Suppressor macrophage treated with lipopolysaccharide for 1 hour (primary cell): Measurements from ENCODE around the gene SELENOK.
"Not testable (repeated sequence)": the region's sequence is repeated elsewhere in the genome, so short reads cannot be mapped to it uniquely, and the experiment has no call there.

ENCODE experiments used
- DNase-seq, 3 donors: peaks; one replicate each; pipeline ENCODE4 v3.0.0-alpha.2; 2020 to 2022

SELENOK gene

DNA sequence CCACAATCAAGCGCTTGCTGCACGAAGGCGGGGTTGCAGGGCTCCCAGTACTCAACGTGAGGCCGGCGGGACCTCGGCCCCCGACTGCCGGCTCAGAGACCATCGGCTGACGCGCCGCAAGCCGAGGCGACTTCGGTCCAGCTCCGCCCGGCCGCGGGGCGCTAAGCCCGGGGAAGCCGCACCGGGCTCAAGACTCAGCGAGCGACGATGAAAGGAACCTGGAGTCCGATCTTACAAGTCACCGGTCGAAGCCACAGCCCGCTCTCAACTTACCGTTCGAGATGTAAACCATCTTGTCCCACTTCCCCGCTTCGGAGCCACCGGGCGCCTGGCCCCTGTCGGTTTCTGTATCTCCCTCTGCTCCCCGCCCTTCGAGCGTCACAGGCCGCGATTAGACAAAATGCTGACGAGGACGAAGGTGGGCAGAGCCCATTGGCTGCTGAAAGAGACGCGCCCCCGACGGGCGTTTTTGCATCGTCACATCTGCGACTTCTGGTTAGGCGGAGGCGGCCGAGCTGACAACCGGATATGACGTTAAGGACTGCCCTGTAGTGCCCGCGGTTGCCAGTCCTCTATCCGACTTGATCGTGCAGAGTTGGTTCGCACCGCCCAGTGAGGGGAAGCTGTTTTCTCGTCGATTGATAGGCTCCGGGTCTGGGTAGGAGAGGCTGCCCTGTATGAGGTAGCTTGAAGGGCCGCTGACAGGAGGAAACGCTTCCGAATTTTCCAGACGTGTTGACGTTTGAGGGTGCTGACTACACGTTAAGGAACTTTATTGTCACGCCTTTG, at the start of gene SELENOK:
Gene SELENOK (minus strand): TSS at position 363 of the 789 bp plus-strand sequence.
- DNase-seq: peak; percentile 99 to 100 (median 100)

DNA sequence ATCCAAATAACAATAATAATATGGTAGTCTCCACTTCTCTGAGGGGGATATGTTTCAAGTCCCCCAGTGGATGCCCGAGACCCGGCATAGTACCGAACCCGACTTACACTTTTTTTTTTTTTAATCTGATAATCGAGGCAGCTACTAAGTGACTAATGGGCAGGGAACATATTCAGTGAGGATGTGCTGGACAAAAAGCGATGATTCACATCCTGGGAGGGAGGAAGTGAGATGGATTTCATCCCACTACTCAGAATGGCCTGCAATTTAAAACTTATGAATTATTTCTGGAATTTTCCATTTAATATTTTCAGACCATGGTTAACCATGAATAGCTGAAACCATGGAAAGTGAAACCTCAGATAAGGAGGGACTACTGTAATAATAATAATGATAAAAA, 49.5 kb upstream of the SELENOK start:
- DNase-seq: peak in 1 of 3 donors; percentile 3

GRCh38 chr3:53940623-53941022, 49.0 kb upstream of the SELENOK start:
- DNase-seq: no peak

DNA sequence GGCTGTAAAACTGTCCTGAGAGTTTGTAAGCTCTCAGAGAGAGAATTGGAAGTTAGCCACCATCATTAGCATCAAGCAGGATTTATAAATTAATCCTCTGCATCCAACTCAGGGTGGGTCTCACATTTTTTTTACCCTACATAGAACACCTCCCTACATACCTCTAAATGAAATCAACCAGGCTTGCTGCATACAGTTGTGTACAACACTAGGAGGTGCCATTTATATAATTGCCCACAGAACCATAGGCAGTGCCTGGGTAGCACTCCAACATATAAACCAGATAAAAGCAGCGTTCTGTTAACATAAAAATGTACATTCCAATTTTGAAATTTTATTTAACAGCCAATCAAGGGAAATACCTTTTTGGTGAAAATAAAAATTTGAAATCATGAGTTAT, 48.2 kb upstream of the SELENOK start:
- DNase-seq: no peak

DNA sequence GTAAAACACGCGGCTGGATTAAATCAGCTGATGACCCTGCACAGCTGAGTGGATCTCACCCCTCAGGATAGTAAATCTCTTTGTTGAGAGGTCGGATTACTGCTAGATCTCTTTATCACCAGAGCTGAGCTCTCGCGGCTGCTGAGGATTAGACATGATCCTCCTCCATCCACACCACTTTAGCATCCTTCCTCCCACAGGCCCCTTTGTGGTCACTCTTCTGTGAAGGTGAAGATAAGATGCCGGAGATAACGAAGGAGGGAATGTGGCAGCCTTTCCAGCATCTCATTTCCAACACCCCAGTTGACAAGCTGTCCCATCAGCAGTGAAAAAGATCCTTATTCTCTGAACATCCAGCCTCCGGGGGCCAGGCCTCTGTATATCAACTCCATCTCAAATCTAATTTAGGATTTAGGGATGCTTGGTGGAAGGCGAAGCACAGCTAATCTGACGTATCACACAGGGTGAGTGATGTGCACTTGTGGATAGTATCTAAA, 47.5 kb upstream of the SELENOK start:
- no peak for DNase-seq

DNA sequence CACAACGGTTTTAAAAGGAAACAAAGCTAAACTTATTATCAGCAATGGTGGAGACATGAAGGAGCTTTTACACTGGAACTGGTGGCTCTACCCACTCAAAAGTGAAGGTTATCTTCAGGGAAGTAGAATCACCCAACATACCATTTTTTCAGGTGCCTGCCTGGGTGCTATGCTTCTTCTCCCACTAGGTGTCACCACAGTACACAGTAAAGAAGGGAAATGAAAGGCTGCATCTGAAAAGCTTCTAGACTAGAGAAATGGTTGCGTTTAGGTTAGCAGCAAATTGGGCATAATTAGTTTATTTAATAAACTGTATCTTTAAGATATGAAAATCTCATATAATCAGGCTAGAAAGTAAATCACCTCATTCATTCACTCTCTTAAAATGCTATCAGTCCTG, 47.0 kb upstream of the SELENOK start:
- peak; percentile 45 to 59 (median 46) for DNase-seq

DNA sequence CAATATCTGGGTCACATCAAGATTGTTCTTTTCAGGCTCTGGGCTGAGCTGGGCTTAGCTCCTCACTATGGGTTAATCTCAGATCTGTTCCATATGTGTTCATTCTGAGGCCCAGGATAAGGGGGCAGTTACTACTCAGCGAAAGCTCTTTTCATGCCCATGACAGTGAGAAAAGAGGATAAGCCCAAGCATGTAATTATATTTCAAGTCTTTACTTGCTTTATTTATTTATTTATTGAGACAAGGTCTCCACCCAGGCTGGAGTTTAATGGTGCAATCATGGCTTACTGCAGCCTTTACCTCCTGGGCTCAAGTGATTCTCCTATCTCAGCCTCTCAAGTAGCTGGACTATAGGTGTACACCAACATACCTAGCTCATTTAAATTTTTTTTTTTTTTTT, 44.7 kb upstream of the SELENOK start:
- no peak for DNase-seq

GRCh38 chr3:53935283-53935901, 43.7 kb upstream of the SELENOK start:
- no peak for DNase-seq

DNA sequence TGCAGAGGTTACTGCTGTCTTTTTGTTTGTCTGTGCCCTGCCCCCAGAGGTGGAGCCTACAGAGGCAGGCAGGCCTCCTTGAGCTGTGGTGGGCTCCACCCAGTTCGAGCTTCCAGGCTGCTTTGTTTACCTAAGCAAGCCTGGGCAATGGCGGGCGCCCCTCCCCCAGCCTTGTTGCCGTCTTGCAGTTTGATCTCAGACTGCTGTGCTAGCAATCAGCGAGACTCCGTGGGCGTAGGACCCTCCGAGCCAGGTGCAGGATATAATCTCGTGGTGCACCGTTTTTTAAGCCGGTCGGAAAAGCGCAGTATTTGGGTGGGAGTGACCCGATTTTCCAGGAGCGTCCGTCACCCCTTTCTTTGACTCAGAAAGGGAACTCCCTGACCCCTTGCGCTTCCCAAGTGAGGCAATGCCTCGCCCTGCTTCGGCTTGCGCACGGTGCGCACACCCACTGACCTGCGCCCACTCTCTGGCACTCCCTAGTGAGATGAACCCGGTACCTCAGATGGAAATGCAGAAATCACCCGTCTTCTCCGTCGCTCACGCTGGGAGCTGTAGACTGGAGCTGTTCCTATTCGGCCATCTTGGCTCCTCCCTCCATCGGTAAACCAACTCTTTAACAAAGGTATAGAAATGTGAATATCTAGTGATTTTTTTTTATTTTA, 35.7 kb upstream of the SELENOK start:
- DNase-seq: not testable (repeated sequence)

- peak; percentile 32 to 46 (median 43) for DNase-seq
These were observed 29.6 kb upstream of the SELENOK start for GRCh38 chr3:53921296-53921695.

GRCh38 chr3:53919741-53920140, 28.1 kb upstream of the SELENOK start:
- no peak for DNase-seq

- no peak for DNase-seq
These were observed 21.7 kb upstream of the SELENOK start for GRCh38 chr3:53913401-53913800.

- no peak for DNase-seq
These were observed 11.1 kb upstream of the SELENOK start for GRCh38 chr3:53902711-53903110.

GRCh38 chr3:53902067-53902466, 10.4 kb upstream of the SELENOK start:
- no peak for DNase-seq

DNA sequence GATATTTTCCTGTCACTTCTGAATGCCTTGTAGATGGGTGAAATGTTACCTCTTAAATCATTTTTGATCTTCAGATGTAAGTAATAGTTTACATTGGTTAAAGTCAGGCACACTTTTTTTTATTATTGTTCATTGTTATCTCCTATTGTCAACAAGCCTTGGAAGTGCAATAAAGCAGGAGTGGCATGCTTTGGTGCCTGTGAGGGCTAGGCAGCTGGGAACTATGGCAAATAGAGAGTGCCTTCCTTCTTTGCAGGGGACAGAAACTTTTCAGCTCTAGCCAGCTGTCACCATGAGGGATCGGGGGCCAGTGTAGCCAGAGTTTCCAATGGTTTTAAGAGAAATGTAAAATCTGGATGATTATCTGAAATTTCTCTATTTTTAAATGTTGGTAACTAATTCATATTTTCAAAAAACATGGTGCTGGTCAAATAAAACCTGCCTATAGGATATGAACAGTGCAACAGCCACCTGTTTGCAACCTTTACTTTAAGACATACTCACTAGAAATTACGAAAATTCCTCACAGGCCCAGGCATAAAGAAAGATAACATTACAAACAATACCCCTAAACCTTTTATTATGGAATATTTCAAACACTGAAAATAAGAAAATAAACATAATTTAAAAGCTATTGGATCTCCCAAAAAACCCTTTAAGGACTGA, 9.1 kb upstream of the SELENOK start:
- no peak for DNase-seq

DNA sequence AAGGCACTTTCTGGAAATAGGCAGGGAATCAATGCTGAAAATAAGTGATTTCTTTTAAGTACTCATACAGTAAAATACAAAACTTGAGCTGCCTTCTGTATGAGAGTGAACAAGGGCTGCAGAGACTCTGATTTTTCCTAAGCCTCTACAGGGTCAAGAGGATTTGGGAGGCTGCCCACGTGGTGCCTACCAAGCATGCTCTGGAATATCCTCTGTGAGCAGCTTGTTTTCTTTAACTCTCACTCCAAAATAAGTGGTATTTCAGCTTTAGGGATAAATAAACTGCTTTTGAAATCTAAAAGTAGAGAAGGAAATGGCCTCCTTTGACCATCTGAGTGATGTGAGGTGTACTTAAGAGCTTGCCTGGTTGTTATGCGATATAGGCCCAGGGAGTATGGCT, 8.1 kb upstream of the SELENOK start:
- no peak for DNase-seq

DNA sequence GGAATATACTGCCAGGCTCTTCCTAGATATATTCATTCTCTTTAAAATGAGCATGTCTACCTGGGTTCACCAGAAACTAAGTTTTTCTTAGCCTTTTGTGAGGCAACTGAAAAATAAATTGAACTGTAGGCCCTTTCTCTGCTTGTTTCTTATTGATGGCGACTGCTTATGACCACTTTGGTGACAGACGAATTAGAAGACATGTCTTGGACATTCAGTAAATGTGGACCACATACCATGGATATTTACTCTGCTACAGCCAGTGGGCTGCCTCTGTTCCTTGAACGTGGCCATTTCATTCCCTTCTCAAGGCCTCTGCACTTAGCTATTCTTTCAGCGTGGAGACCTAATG, 603 bp upstream of the SELENOK start:
- DNase-seq: no peak

- DNase-seq: no peak
These were observed 758 bp downstream of the SELENOK start for GRCh38 chr3:53890726-53891475.

GRCh38 chr3:53888232-53888631, 3.4 kb downstream of the SELENOK start:
- DNase-seq: no peak

DNA sequence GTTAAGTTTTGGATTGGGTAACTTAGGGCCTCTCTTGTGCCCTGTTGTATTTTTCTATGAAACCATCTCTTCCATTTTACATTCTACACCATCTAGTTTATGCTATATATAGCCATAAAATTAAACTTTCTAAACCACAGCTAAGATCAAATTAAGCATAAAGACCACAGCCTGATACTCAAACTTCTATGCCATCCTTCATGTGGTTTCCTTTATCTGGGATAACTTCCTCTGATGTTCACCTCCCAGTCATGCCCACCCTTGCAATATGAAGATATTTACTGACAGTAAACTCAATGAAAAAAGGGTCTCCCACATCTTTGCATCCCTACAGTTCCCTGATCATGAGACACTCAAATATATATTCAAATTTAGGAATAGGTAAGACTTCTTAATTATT, 4.2 kb downstream of the SELENOK start:
- no peak for DNase-seq

- peak; percentile 67 to 83 (median 77) for DNase-seq
These were observed 6.4 kb downstream of the SELENOK start for GRCh38 chr3:53885239-53885638.

GRCh38 chr3:53884623-53885022, 7.0 kb downstream of the SELENOK start:
- DNase-seq: no peak

- no peak for DNase-seq
These were observed 8.7 kb downstream of the SELENOK start for GRCh38 chr3:53883008-53883407.
